PC-9 (cell line): ENCODE data around the gene PDXDC1. TPM values are rescaled to one million over a fixed set of nuclear protein-coding genes. Genes with fewer than 3 reads are reported as not detected.

Source experiments
- BruUV-seq: library from RNA; stranded (reverse); fragments of 400-500 nt; replicated peaks from 2 replicates; lab custom pipeline; 2021; lab: Mats Ljungman, UMichigan
- CTCF ChIA-PET: fragments of 300-600 bp; sonication (Branson Sonifier 250); formaldehyde crosslinking; loops from one replicate; lab custom pipeline; 2022; ENCODE audit warnings: antibody characterized with exemption; lab: Charles Lee
- POLR2A ChIA-PET: fragments of 300-600 bp; sonication (Branson Sonifier 250); formaldehyde crosslinking; loops from one replicate; lab custom pipeline; 2022; ENCODE audit warnings: antibody characterized with exemption; ENCODE audit not compliant: unreplicated experiment; lab: Charles Lee
- DNase-seq, 2 experiments: peaks; one replicate each; pipeline versions ENCODE4 v3.0.0 to v3.0.0-alpha.2; 2015 to 2022; ENCODE audit warnings: mixed read lengths in 1 of 2
- H2AFZ ChIP-seq: fragments of 200-600 bp; sonication (generic); 2 replicates; pipeline ENCODE4 v1.8.1; 2017; ENCODE audit warnings: antibody characterized with exemption
- H3F3A ChIP-seq: fragments of 200-600 bp; sonication (generic); 2 replicates; pipeline ENCODE4 v1.8.1; 2017; ENCODE audit warnings: antibody characterized with exemption, mild to moderate bottlenecking, low read depth; ENCODE audit not compliant: insufficient read depth
- H3K27ac ChIP-seq: fragments of 200-600 bp; sonication (generic); 2 replicates; pipeline ENCODE4 v1.6.1; 2016; ENCODE audit warnings: mixed run types
- H3K27me3 ChIP-seq: fragments of 200-600 bp; sonication (generic); 2 replicates; pipeline ENCODE4 v1.6.1; 2016; ENCODE audit warnings: low read depth, mixed run types; ENCODE audit not compliant: insufficient read depth
- H3K36me3 ChIP-seq: fragments of 200-600 bp; sonication (generic); 2 replicates; pipeline ENCODE4 v1.6.1; 2016; ENCODE audit warnings: low read depth, mixed run types
- H3K4me1 ChIP-seq: fragments of 200-600 bp; sonication (generic); replicated peaks from 2 replicates; pipeline ENCODE4 v1.6.1; 2016; ENCODE audit warnings: mixed run types; ENCODE audit not compliant: insufficient read depth
- H3K4me2 ChIP-seq: fragments of 200-600 bp; sonication (generic); 2 replicates; pipeline ENCODE4 v1.6.1; 2017; ENCODE audit warnings: mixed run types
- H3K4me3 ChIP-seq: fragments of 200-600 bp; sonication (generic); 2 replicates; pipeline ENCODE4 v1.6.1; 2016; ENCODE audit warnings: mixed run types
- H3K79me2 ChIP-seq: fragments of 200-600 bp; sonication (generic); 2 replicates; pipeline ENCODE4 v1.6.1; 2017; ENCODE audit warnings: low read depth, mixed run types
- H3K9me2 ChIP-seq: fragments of 200-600 bp; sonication (generic); 2 replicates; pipeline ENCODE4 v1.8.1; 2017; ENCODE audit warnings: mild to moderate bottlenecking; ENCODE audit not compliant: insufficient read depth
- H3K9me3 ChIP-seq: fragments of 200-600 bp; sonication (generic); 2 replicates; pipeline ENCODE4 v1.8.1; 2016; ENCODE audit warnings: low read depth; ENCODE audit not compliant: insufficient read depth
- H4K20me1 ChIP-seq: fragments of 200-600 bp; sonication (generic); 2 replicates; pipeline ENCODE4 v1.8.1; 2017; ENCODE audit not compliant: insufficient read depth
- CTCF ChIP-seq: fragments of 200-600 bp; sonication (generic); conservative IDR thresholded peaks from 2 replicates; pipeline ENCODE4 v1.6.1; 2017; ENCODE audit warnings: mixed run types, antibody characterized with exemption, mild to moderate bottlenecking, moderate library complexity
- EZH2 ChIP-seq: fragments of 200-600 bp; sonication (generic); IDR thresholded peaks from 2 replicates; pipeline ENCODE4 v1.8.0; 2017; ENCODE audit warnings: antibody characterized with exemption, low read depth
- intact Hi-C: fragments of 100-400 bp; cut with micrococcal nuclease; formaldehyde crosslinking; loops from one replicate; pipeline ENCODE4 v1.10.0; 2022; ENCODE audit not compliant: unreplicated experiment
- total RNA-seq: library from RNA; stranded (reverse); gene quantifications from 2 replicates; pipeline ENCODE4 v1.2.3, GENCODE V29; 2021

Gene PDXDC1
- total RNA-seq, 1 experiment from 2014 or later, result 120 TPM

- intact Hi-C loops, result no loop called here
- no peak overlapping the region for H3K4me2 ChIP-seq
- no peak overlapping the region for H3K27ac ChIP-seq
- CTCF ChIA-PET, result no interaction called here
- H3F3A ChIP-seq, result peaks cover 8% of the 10 kb centered on the region; the same call in 1 of the 2 replicates
- POLR2A ChIA-PET, result no interaction called here
- H3K9me3 ChIP-seq, result no peaks in the 10 kb centered on the region
- no peaks in the 10 kb centered on the region for H3K27me3 ChIP-seq
- no peaks in the 10 kb centered on the region for H3K9me2 ChIP-seq
- H3K4me1 ChIP-seq, result no peaks in the 10 kb centered on the region
- H4K20me1 ChIP-seq, result no peaks in the 10 kb centered on the region; the same call in 1 of the 2 replicates
- no peaks in the 10 kb centered on the region for H3K79me2 ChIP-seq
- DNase-seq, result no peak
- BruUV-seq, result no TSS peak
- H2AFZ ChIP-seq, result no peak overlapping the region
- H3K36me3 ChIP-seq, result peaks cover 21% of the 10 kb centered on the region; the same call in 1 of the 2 replicates
- TF ChIP-seq CTCF, result no peak
- no peak overlapping the region for H3K4me3 ChIP-seq
Measured at GRCh38 chr16:15037745-15038144, 62.9 kb downstream of the PDXDC1 start.

GRCh38 chr16:15038689-15039088, 63.9 kb downstream of the PDXDC1 start:
- H3K4me1 ChIP-seq, result no peaks in the 10 kb centered on the region
- CTCF ChIA-PET, result interaction anchor here (0.9 kb wide), 1 partner anchor 1050 kb away, joined by 3 read pairs; no protein-coding TSS in a partner anchor
- H3K9me3 ChIP-seq, result no peaks in the 10 kb centered on the region
- peaks cover 12% of the 10 kb centered on the region; the same call in 1 of the 2 replicates for H3K36me3 ChIP-seq
- intact Hi-C loops, result no loop called here
- no peaks in the 10 kb centered on the region for H3K27me3 ChIP-seq
- no peak for DNase-seq
- TF ChIP-seq CTCF (no peak), EZH2 (no peak)
- H3K4me2 ChIP-seq, result no peak overlapping the region
- POLR2A ChIA-PET, result no interaction called here
- no peaks in the 10 kb centered on the region; the same call in 1 of the 2 replicates for H4K20me1 ChIP-seq
- H3F3A ChIP-seq, result peaks cover 7% of the 10 kb centered on the region
- H3K27ac ChIP-seq, result no peak overlapping the region
- H3K9me2 ChIP-seq, result no peaks in the 10 kb centered on the region
- H2AFZ ChIP-seq, result no peak overlapping the region
- H3K79me2 ChIP-seq, result no peaks in the 10 kb centered on the region
- H3K4me3 ChIP-seq, result no peak overlapping the region
- BruUV-seq, result no TSS peak

- Histone ChIP-seq H3K79me2 (no peaks in the 10 kb centered on the region), H3K4me1 (no peaks in the 10 kb centered on the region), H4K20me1 (no peaks in the 10 kb centered on the region; the same call in 1 of the 2 replicates), H3F3A (peaks cover 11% of the 10 kb centered on the region), H3K36me3 (peaks cover 7% of the 10 kb centered on the region; the same call in 1 of the 2 replicates), H3K9me3 (no peaks in the 10 kb centered on the region), H3K4me2 (no peak overlapping the region), H3K4me3 (no peak overlapping the region), H2AFZ (no peak overlapping the region), H3K27me3 (no peaks in the 10 kb centered on the region), H3K9me2 (no peaks in the 10 kb centered on the region), H3K27ac (no peak overlapping the region)
- no peak for TF ChIP-seq EZH2
- TF ChIP-seq CTCF, result no peak
- ChIA-PET CTCF (interaction anchor here (0.9 kb wide), 1 partner anchor 567 kb away, joined by 8 read pairs; no protein-coding TSS in a partner anchor), POLR2A (interaction anchor here (0.6 kb wide), 1 partner anchor 15 kb away, joined by 4 read pairs; no protein-coding TSS in a partner anchor)
- intact Hi-C loops, result no loop called here
- peak in 1 of 2 experiments; percentile 16 for DNase-seq
- BruUV-seq, result no TSS peak
Measured at GRCh38 chr16:15041271-15042004, 66.6 kb downstream of the PDXDC1 start.
